Smooth muscle cell (in vitro differentiated cells): ENCODE results near the gene NUP188. TPM values are rescaled to one million over a fixed set of nuclear protein-coding genes. Genes with fewer than 3 reads are reported as not detected.

Experiments
- DNase-seq: peaks from one replicate; lab custom pipeline; 2025; ENCODE audit not compliant: unreplicated experiment; lab: John Stamatoyannopoulos, UW
- H2AFZ ChIP-seq: fragments of 200-600 bp; sonication (generic); 2 replicates; pipeline ENCODE4 v1.6.0; 2016; ENCODE audit warnings: antibody characterized with exemption, low read depth, mild to moderate bottlenecking
- H3F3A ChIP-seq: fragments of 200-600 bp; sonication (generic); 2 replicates; pipeline ENCODE4 v1.6.0; 2017; ENCODE audit warnings: antibody characterized with exemption, low read depth
- H3K27ac ChIP-seq: fragments of 200-600 bp; sonication (generic); 2 replicates; pipeline ENCODE4 v1.5.1; 2016; ENCODE audit warnings: low read depth, mild to moderate bottlenecking
- H3K27me3 ChIP-seq: fragments of 200-600 bp; sonication (generic); 2 replicates; pipeline ENCODE4 v1.6.1; 2016; ENCODE audit warnings: low read depth, mild to moderate bottlenecking
- H3K36me3 ChIP-seq: fragments of 200-600 bp; sonication (generic); 2 replicates; pipeline ENCODE4 v1.5.1; 2016; ENCODE audit warnings: low read depth
- H3K4me1 ChIP-seq: fragments of 200-600 bp; sonication (generic); 2 replicates; pipeline ENCODE4 v1.5.1; 2016; ENCODE audit warnings: low read depth
- H3K4me2 ChIP-seq: fragments of 200-600 bp; sonication (generic); 2 replicates; pipeline ENCODE4 v1.6.0; 2016; ENCODE audit warnings: mild to moderate bottlenecking
- H3K4me3 ChIP-seq: fragments of 200-600 bp; sonication (generic); 2 replicates; pipeline ENCODE4 v1.5.1; 2016; ENCODE audit warnings: mild to moderate bottlenecking
- H3K79me2 ChIP-seq: fragments of 200-600 bp; sonication (generic); 2 replicates; pipeline ENCODE4 v1.6.0; 2016; ENCODE audit warnings: low read depth, mild to moderate bottlenecking
- H3K9ac ChIP-seq: fragments of 200-600 bp; sonication (generic); 2 replicates; pipeline ENCODE4 v1.6.0; 2016; ENCODE audit warnings: low read depth
- H3K9me3 ChIP-seq: fragments of 200-600 bp; sonication (generic); replicated peaks from 2 replicates; pipeline ENCODE4 v1.5.1; 2016; ENCODE audit warnings: low read depth
- H4K20me1 ChIP-seq: fragments of 200-600 bp; sonication (generic); 2 replicates; pipeline ENCODE4 v1.6.0; 2016; ENCODE audit warnings: low read depth
- WGBS: methylation state at CpG from one replicate; pipeline ENCODE4 v1.1.7; 2016; ENCODE audit warnings: low lambda C conversion rate; 5-methylcytosine and 5-hydroxymethylcytosine counted together
- polyA plus RNA-seq: library from polyadenylated mRNA; unstranded; fragments of >200 nt; fragmentation: Nextera tagmentation; extraction: Ambion mirVana; gene quantifications from 2 replicates; pipeline ENCODE4 v1.2.1, GENCODE V29; 2016
- total RNA-seq: library from RNA; depleted of rRNA; stranded (reverse); fragments of >200 nt; gene quantifications from 2 replicates; pipeline ENCODE4 v1.2.3, GENCODE V29; 2014
- TF ChIP-seq, protein P1 (sequence below): fragments of 200-600 bp; sonication (generic); IDR thresholded peaks from 2 replicates; pipeline ENCODE4 v1.5.1; 2017; ENCODE audit warnings: borderline replicate concordance, mild to moderate bottlenecking, antibody characterized with exemption; ENCODE audit not compliant: insufficient read depth, poor library complexity, severe bottlenecking

NUP188 gene
- total and polyA plus RNA-seq, 2 experiments from 2014 or later = 31.9 to 45.8 TPM

DNA sequence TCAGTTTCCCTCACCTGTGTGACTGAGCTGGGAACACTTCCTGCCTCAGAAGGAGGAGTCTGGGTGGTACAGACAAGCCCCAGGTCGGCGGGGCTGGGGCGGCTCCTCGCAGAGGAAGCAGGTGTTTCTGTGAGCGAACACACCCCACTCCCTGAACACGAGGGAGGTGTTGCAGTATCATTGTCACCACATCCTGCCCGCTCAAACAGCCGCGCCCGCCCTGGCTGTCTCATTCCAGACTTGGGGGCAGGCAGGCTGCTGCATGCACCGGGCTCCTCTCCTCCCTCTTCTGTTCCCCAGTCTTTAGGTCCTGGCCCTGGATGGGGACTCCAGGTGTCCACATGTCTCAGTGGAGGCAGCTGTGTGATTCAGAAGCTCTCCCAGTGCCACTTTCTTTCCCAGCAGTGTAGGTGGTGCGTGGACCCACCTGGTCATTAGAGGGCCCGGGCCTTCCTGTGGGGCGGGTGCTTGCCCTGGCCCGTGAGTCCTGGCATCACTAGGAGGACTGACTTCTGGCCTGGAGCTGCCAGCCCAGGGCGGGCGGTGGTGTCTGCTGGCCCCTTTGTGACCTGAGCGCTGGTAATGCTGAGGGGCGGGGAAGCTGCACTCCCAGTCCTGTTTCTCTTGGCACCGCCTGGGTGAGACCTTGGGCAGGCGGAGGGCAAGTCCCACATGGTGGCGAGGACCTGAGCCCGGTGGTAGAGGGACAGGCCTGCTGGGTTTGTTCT, 45.0 kb upstream of the NUP188 start:
- H3F3A ChIP-seq = peaks cover 3% of the 10 kb centered on the region
- H3K79me2 ChIP-seq = peaks cover 64% of the 10 kb centered on the region
- H3K9me3 ChIP-seq = no peaks in the 10 kb centered on the region
- no peak overlapping the region for H2AFZ ChIP-seq
- DNase-seq = no peak
- H3K9ac ChIP-seq = no peak overlapping the region
- H3K36me3 ChIP-seq = peaks cover 2% of the 10 kb centered on the region
- H3K4me2 ChIP-seq = no peak overlapping the region
- H4K20me1 ChIP-seq = peaks cover 71% of the 10 kb centered on the region
- no peaks in the 10 kb centered on the region for H3K27me3 ChIP-seq
- peak overlapping the region; percentile 49 for H3K27ac ChIP-seq
- TF ChIP-seq, protein P1, sequence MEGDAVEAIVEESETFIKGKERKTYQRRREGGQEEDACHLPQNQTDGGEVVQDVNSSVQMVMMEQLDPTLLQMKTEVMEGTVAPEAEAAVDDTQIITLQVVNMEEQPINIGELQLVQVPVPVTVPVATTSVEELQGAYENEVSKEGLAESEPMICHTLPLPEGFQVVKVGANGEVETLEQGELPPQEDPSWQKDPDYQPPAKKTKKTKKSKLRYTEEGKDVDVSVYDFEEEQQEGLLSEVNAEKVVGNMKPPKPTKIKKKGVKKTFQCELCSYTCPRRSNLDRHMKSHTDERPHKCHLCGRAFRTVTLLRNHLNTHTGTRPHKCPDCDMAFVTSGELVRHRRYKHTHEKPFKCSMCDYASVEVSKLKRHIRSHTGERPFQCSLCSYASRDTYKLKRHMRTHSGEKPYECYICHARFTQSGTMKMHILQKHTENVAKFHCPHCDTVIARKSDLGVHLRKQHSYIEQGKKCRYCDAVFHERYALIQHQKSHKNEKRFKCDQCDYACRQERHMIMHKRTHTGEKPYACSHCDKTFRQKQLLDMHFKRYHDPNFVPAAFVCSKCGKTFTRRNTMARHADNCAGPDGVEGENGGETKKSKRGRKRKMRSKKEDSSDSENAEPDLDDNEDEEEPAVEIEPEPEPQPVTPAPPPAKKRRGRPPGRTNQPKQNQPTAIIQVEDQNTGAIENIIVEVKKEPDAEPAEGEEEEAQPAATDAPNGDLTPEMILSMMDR = no peak
- WGBS = 85% methylated on average over 23 of the region's 23 CpGs
- no peaks in the 10 kb centered on the region for H3K4me1 ChIP-seq
- H3K4me3 ChIP-seq = no peak overlapping the region

DNA sequence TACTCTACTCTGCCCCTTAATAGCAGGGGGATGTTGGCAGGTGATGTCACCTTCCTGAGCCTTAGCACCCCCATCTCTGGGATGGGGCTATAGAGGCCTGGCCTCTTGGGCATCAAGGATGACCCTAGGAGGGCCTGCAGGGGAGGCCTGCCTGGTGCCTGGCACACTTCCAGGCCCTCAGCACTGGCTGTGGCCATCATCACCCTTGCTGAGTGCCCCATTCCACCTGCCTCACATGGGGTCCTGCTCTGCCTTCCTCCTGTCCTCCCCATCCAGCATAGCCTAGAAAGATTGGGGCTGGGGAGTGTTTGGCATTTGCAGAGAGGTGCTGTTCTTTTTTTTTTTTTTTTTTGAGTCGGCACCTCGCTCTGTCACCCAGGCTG, 44.4 kb upstream of the NUP188 start:
- H3K9ac ChIP-seq = no peak overlapping the region

DNA sequence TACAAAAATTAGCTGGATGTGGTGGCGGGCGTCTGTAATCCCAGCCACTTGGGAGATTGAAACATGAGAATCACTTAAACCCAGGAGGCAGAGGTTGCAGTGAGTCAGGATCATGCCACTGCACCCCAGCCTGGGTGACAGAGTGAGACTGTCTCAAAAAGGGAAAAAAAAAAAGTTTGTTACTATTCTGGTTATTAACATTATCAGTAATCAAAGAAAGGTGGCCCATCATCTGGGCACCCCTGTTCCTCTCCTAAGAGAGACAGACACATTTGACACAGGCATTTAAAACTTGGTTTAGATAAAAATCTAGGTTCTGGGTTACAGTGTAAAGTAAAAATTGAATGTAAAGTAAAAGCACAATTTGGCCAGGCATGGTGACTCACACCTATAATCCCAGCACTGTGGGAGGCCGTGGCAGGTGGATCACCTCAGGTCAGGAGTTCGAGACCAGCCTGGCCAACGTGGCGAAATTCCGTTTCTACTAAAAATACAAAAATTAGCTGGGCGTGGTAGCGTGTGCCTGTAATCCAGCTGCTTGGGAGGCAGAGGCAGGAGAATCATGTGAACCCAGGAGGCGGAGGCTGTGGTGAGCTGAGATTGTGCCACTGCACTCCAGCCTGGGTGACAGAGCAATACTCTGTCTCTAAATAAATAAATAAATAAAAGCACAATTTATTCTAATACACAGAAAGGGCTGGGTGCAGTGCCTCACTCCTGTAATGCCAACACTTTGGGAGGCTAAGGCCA, 43.5 kb upstream of the NUP188 start:
- WGBS = 65% methylated on average over 10 of the region's 10 CpGs
- Histone ChIP-seq H3K79me2 (peaks cover 55% of the 10 kb centered on the region), H3K4me3 (no peak overlapping the region), H3K36me3 (peaks cover 13% of the 10 kb centered on the region), H3K27ac (peak overlapping the region; percentile 77), H3K27me3 (no peaks in the 10 kb centered on the region), H4K20me1 (peaks cover 62% of the 10 kb centered on the region), H2AFZ (no peak overlapping the region), H3K4me2 (no peak overlapping the region), H3K9ac (peak overlapping the region; percentile 9), H3K4me1 (no peaks in the 10 kb centered on the region), H3K9me3 (no peaks in the 10 kb centered on the region), H3F3A (peaks cover 3% of the 10 kb centered on the region)
- TF ChIP-seq, protein P1 = no peak
- no peak for DNase-seq

More for the DNA sequence above, 44.4 kb upstream of the NUP188 start:
- Histone ChIP-seq H4K20me1 (peaks cover 68% of the 10 kb centered on the region), H2AFZ (no peak overlapping the region), H3K9me3 (no peaks in the 10 kb centered on the region), H3F3A (peaks cover 3% of the 10 kb centered on the region), H3K4me3 (no peak overlapping the region), H3K79me2 (peaks cover 59% of the 10 kb centered on the region), H3K4me1 (no peaks in the 10 kb centered on the region), H3K36me3 (peaks cover 7% of the 10 kb centered on the region), H3K27ac (peak overlapping the region; percentile 49), H3K4me2 (no peak overlapping the region), H3K27me3 (no peaks in the 10 kb centered on the region)
- TF ChIP-seq, protein P1 = no peak
- 95% methylated on average over 2 of the region's 2 CpGs for WGBS
- DNase-seq = no peak
